HUDEP-2 (cell line): ENCODE results near the gene THSD4.

Experiments
- DNase-seq, 76 experiments: peaks; one replicate each; lab custom pipeline; 2025; ENCODE audit not compliant: unreplicated experiment in 76 of 76; lab: John Stamatoyannopoulos, UW

Gene THSD4

DNA sequence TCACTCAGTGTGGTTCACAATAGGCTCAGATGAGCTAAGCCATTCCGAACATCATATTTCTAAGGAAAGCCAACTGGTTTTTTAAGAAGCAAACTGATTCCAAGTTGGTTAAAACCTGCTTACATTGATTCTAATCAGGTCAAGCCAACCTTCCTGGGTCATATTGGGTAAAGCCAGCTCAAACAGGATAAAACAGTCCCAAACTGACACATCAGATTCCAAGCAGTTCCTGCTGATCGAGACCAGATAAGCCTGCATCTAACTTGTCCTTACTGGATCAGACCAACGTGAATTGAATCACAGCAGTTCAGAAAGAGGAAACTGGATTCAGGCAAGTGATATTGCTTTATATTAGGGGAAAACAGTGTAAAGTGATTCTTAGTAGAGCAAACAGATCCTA, 18.6 kb upstream of the THSD4 start:
- no peak for DNase-seq

- DNase-seq = no peak
Observed at GRCh38 chr15:71097890-71098289, 17.4 kb upstream of the THSD4 start.

DNA sequence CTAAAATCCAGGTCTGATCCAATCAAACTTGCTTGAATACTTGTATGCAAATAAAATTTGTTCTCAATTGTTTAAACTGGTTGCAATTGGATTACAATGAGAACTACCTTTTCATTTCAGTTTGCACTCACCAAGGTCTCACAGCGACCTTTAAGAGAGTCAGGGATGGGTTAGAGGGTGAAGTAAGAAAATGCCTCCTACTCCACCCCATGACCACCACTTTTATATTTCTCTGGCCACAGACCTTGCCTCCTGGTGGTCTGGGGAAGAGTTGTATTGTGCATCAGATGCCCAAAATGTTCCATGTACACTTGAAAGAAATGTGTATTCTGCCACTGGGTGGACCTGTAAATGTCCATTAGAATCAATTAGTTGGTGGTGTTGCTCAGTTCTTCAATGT, 16.4 kb upstream of the THSD4 start:
- no peak for DNase-seq

- DNase-seq = peak in 6 of 76 experiments; percentile 2 to 9 (median 4)
Observed at GRCh38 chr15:71103102-71103676, 12.1 kb upstream of the THSD4 start.

DNA sequence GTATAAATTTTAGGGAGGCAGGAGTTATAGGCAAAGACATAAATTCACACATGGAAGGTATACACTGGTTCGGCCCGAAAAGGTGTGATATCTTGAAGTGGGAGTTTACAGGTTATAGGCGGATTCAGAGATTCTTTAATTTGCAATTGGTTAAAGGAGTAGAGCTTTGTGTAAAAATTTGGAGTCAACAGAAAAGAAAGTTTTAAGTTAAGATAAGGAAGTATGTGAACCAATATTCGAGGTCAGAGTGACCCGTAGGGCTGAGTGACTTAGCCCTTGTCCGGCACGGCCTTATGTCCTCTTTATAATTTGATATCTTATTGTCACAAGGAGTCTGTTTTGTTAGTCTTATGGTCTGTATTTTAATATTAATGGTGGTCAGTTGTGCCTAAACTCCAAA, 10.6 kb upstream of the THSD4 start:
- no peak for DNase-seq

- DNase-seq = no peak
Observed at GRCh38 chr15:71105444-71105843, 9.8 kb upstream of the THSD4 start.

GRCh38 chr15:71106802-71107500, 8.3 kb upstream of the THSD4 start:
- no peak for DNase-seq

GRCh38 chr15:71107501-71107815, 7.8 kb upstream of the THSD4 start:
- no peak for DNase-seq

DNA sequence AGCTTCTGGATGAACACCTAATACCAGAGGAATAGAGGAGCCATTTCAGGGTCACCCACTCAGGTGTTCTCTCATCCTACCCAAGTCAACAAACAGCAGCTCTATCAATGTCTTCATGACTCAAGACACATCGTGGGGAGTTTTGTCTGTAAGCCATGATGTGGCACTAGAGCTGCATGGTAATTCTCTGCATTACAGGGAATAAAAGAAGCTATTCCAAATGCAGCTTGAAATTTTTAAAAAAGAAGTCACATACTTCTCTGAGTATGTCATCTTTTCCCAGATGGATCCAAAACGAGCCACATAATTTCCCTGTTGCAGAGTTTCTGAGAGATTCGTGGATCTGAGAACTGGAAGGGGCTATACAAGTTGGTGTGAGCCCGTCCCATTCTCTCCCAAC, 6.1 kb upstream of the THSD4 start:
- DNase-seq = no peak

- DNase-seq = no peak
Observed at GRCh38 chr15:71109905-71110304, 5.4 kb upstream of the THSD4 start.

DNA sequence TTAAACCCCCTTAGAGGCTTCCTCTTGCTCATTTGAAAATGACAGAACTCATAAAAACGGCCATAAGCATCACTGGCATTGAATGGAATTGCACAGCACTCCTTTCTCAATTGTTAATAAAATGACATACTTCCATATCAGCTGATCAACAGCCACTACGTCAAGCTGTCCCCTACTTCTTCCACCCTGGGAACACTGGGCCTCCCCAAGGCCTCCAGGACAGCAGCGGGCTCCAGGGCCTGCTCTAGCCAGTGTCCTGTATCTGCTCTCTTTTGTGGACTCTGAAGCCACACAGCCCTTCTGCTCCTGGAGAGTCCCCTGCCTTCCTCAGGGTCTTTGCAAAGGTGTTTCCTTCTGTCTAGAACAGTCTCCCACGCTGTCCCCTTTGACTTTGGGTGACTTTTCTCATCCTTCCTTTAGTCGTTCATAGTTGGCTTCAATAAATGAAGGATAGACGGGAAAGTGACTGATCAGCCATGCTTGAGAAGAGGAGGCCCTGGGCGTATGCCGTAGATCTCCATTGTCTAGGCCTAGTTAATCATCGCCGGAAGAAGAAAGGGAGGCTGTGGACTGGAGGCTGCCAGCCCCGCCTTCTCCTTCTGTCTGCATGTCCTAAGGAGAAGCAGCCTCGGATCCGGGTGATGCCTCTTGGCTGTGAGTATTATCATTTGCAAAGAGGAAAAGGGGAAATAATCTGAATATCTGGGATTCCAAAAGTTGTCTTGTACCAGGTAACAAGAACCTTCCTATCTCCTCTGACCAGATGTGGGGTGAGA, 4.7 kb upstream of the THSD4 start:
- no peak for DNase-seq

GRCh38 chr15:71111181-71111565, 4.1 kb upstream of the THSD4 start:
- no peak for DNase-seq

GRCh38 chr15:71111950-71112349, 3.3 kb upstream of the THSD4 start:
- no peak for DNase-seq

DNA sequence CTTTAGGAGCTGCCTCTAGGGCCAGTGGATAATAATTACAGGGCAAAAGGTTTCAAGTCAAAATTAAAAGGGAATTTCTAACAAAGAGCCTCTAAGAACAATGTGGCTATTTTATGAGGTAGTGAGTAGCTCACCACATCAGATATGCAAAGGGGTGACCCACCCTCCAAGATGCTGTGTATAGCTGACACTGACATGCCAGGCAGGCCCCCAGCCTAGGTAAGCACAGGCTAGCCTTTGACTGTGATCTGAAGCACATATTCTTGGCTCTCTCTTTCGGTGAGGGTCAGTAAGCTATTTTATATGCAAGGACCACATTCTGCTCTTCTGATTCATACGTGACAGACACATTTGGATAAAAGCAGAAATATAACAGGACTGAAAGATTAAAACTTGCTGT, 2.8 kb upstream of the THSD4 start:
- DNase-seq = no peak

DNA sequence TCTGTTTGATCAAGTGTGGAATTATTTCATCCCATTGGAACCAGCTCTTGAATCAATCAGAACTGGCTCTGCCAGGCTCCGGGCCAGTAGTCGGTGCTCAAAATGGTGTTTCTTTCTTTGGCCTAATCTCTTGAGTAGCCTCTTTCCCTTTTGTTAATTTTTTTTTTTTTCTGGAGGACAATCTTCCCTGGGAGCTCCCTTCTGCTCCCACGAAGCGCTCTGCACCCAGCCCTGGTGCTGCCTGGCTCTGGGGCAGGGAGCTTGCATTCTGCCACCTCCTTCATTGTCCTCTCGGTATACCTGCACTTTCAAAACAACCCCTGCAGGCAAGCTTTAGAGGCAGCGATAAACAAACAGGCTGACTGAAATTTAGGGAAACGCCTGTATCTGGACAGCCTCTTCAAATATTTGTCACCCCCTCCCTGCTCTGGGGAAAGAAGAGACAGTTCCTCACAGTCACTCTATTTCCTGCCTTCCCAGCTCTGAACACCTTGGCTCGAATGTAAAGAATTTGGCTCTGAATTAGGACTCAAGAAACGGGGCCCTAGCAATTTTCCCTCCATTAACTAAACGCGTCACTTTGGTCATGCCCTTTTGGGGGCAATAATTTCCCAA, 1.1 kb upstream of the THSD4 start:
- DNase-seq = no peak

DNA sequence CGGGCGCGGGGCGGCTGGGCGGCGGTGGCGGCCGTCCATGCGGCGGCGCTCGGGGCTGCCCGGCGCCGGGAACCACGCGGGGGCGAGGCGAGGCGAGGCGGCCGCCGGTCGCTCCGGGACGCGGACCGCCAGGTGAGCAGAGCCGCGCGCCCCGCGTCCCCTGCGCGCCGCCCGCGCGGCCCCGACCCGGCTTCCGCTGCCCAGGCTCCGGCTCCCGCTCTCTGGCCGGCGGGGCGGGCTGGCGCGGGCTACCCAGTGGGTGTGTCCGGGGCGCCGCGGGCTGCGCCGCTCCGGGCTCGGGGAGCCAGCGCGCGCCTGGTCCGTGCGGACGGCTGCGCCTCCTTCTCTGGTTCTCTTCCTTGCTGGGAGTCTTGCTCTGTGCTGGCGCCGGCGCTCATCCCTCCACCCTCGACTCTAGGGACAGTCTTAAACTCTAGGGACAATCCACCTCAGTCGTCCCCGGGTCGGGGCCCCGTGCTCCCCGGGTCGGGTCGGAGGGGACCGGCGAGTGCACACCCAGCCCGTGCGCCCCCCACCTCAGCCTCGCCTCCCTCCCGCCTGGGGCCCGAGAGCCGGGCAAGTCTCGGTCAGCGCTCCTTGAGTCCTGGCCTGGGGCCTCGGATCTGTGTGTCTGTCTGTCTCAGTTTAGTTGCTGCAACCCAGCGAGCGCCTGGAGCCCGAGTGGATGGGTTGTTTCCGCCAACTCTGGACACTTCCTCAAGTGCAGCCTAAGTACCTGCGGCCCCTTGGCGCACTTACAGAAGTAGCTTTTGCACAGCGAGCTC, 488 bp downstream of the THSD4 start:
- peak in 5 of 76 experiments; percentile 1 to 25 (median 4) for DNase-seq

- no peak for DNase-seq
Observed at GRCh38 chr15:71116366-71116765, 1.1 kb downstream of the THSD4 start.

GRCh38 chr15:71116942-71117341, 1.7 kb downstream of the THSD4 start:
- no peak for DNase-seq

GRCh38 chr15:71117714-71118305, 2.5 kb downstream of the THSD4 start:
- no peak for DNase-seq

- no peak for DNase-seq
Observed at GRCh38 chr15:71118345-71118744, 3.1 kb downstream of the THSD4 start.
